RPMI8226 (cell line): ENCODE results near the gene DAD1.
"Not testable (repeated sequence)": the region's sequence is repeated elsewhere in the genome, so short reads cannot be mapped to it uniquely, and the experiment has no call there.

Experiments used
- DNase-seq: peaks from one replicate; pipeline ENCODE4 v3.0.0-alpha.2; 2015

Gene DAD1

DNA sequence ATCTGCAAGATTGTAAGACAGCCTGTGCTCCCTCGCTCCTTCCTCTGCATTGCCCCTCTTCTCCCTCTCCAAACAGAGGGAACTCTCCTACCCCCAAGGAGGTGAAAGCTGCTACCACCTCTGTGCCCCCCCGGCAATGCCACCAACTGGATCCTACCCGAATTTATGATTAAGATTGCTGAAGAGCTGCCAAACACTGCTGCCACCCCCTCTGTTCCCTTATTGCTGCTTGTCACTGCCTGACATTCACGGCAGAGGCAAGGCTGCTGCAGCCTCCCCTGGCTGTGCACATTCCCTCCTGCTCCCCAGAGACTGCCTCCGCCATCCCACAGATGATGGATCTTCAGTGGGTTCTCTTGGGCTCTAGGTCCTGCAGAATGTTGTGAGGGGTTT, 37.4 kb downstream of the DAD1 start:
- DNase-seq: no peak

DNA sequence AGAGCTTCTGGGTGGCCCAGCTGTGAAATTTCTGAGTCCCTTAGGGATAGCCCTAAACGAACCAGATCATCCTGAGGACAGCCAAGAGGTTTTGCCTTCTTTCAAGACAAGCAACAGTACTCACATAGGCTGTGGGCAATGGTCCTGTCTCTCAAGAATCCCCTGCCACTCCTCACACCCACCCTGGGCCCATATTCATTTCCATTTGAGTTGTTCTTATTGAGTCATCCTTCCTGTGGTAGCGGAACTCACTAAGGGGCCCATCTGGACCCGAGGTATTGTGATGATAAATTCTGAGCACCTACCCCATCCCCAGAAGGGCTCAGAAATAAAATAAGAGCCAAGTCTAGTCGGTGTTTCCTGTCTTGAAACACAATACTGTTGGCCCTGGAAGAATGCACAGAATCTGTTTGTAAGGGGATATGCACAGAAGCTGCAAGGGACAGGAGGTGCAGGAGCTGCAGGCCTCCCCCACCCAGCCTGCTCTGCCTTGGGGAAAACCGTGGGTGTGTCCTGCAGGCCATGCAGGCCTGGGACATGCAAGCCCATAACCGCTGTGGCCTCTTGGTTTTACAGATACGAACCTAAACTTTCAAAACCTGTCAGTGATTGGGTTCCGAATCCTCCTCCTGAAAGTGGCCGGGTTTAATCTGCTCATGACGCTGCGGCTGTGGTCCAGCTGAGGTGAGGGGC, 38.9 kb downstream of the DAD1 start:
- no peak for DNase-seq

DNA sequence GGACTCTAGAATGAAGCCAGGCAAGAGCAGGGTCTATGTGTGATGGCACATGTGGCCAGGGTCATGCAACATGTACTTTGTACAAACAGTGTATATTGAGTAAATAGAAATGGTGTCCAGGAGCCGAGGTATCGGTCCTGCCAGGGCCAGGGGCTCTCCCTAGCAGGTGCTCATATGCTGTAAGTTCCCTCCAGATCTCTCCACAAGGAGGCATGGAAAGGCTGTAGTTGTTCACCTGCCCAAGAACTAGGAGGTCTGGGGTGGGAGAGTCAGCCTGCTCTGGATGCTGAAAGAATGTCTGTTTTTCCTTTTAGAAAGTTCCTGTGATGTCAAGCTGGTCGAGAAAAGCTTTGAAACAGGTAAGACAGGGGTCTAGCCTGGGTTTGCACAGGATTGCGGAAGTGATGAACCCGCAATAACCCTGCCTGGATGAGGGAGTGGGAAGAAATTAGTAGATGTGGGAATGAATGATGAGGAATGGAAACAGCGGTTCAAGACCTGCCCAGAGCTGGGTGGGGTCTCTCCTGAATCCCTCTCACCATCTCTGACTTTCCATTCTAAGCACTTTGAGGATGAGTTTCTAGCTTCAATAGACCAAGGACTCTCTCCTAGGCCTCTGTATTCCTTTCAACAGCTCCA, 39.6 kb downstream of the DAD1 start:
- no peak for DNase-seq

DNA sequence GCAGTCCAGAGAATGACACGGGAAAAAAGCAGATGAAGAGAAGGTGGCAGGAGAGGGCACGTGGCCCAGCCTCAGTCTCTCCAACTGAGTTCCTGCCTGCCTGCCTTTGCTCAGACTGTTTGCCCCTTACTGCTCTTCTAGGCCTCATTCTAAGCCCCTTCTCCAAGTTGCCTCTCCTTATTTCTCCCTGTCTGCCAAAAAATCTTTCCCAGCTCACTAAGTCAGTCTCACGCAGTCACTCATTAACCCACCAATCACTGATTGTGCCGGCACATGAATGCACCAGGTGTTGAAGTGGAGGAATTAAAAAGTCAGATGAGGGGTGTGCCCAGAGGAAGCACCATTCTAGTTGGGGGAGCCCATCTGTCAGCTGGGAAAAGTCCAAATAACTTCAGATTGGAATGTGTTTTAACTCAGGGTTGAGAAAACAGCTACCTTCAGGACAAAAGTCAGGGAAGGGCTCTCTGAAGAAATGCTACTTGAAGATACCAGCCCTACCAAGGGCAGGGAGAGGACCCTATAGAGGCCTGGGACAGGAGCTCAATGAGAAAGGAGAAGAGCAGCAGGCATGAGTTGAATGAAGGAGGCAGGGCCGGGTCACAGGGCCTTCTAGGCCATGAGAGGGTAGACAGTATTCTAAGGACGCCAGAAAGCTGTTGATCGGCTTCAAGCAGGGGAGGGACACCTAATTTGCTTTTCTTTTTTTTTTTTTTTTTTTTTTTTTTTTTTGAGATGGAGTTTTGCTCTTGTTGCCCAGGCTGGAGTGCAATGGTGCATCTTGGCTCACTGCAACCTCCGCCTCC, 40.9 kb downstream of the DAD1 start:
- no peak for DNase-seq

DNA sequence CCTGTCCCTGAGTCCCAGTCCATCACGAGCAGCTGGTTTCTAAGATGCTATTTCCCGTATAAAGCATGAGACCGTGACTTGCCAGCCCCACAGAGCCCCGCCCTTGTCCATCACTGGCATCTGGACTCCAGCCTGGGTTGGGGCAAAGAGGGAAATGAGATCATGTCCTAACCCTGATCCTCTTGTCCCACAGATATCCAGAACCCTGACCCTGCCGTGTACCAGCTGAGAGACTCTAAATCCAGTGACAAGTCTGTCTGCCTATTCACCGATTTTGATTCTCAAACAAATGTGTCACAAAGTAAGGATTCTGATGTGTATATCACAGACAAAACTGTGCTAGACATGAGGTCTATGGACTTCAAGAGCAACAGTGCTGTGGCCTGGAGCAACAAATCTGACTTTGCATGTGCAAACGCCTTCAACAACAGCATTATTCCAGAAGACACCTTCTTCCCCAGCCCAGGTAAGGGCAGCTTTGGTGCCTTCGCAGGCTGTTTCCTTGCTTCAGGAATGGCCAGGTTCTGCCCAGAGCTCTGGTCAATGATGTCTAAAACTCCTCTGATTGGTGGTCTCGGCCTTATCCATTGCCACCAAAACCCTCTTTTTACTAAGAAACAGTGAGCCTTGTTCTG, 41.6 kb downstream of the DAD1 start:
- DNase-seq: no peak

DNA sequence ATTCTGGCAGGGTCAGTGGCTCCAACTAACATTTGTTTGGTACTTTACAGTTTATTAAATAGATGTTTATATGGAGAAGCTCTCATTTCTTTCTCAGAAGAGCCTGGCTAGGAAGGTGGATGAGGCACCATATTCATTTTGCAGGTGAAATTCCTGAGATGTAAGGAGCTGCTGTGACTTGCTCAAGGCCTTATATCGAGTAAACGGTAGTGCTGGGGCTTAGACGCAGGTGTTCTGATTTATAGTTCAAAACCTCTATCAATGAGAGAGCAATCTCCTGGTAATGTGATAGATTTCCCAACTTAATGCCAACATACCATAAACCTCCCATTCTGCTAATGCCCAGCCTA, 42.3 kb downstream of the DAD1 start:
- DNase-seq: no peak

DNA sequence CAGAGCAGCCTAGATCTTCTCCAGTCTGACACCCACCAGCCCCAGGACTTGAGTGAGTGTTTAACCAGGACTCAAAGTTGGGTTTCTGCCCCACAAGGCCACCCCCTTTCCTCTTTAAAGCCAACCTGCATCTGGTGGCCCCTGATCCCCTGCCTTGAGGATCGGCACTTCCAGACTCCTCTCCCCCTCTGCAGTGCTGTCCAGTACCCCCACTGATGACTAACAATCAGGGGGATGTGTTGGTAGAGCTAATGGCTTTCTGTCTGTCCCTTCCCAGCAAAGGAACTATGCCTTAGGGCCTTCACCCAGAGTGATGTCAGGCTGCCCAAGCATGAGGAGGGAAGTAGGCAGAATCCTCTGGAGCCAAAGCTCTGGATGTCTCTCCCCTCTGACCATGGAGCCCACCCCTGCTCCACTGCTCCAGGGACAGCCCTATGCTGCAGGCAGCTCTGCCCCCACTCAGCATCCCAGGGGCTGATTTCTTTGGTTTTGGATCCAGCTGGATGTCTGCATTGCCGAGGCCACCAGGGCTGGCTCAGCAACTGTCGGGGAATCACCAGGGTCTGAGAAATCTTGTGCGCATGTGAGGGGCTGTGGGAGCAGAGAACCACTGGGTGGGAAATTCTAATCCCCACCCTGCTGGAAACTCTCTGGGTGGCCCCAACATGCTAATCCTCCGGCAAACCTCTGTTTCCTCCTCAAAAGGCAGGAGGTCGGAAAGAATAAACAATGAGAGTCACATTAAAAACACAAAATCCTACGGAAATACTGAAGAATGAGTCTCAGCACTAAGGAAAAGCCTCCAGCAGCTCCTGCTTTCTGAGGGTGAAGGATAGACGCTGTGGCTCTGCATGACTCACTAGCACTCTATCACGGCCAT, 42.9 kb downstream of the DAD1 start:
- no peak for DNase-seq

DNA sequence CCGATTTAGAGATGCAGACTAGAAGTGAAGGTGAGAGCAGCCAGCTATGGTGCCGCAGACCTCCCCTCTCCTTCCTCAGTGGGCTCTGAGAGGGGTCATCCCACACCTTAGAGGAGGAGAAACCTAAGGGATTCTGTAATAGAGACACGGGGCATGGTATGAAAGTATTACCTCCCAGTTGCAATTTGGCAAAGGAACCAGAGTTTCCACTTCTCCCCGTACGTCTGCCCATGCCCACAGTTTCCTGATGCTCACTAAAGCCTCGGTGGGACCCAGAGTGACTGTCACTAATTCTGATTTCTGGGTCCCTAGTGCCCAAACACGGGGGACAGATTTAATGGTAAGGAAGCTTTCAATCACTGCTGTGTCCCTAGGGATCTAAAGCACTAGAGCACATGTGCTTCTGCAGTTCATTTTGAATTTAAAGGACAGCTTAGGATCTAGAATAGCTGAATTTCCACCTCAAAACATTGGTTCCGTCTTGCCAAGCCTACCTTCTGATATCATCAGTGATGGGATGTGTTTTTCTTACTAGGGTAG, 44.1 kb downstream of the DAD1 start:
- DNase-seq: no peak

DNA sequence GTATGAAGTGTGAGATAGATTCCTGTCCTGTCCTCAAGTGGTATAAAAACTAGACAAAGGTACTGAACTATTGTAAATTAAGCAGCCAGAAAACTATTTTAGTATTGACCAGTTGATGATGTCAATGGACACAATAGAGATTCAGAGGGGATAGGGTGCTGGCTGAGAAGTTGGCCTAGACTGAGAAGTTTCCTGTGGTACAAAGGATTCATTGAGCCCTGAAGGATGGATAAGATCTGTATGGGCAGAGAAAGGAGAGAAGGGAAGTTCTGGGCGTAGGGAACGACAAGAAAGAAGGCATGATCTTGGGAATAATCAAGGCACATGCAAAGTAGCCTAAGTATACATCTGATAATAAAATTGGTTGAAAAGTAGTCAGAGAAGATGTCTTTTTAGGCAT, 44.6 kb downstream of the DAD1 start:
- DNase-seq: no peak

DNA sequence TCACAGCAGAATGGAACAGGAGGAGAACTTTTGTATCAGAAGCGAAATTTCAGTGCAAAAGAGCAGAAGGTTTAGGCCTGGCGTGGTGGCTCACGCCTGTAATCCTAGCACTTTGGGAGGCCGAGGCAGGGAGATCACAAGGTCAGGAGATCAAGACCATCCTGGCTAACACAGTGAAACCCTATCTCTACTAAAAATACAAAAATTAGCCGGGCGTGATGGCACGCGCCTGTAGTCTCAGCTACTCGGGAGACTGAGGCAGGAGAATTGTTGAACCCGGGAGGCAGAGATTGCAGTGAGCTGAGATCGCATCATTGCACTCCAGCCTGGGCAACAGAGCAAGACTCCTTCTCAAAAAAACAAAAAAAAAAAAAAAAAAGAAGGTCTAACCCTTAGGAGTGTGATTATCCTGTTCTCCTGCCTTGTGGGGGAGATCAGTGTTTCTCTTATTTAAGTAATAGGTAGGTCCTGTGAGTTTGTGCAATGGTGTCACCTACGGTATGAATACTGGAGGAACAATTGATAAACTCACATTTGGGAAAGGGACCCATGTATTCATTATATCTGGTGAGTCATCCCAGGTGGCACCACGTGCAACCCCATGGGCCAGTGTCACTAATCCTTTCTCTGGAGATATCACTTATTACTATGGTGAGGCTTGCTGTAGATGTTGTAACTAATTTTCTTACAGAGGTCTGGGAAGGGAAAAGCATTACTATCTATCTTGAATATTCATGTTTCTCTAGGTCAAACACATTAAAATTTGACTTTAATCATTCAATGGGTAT, 45.3 kb downstream of the DAD1 start:
- not testable (repeated sequence) for DNase-seq

DNA sequence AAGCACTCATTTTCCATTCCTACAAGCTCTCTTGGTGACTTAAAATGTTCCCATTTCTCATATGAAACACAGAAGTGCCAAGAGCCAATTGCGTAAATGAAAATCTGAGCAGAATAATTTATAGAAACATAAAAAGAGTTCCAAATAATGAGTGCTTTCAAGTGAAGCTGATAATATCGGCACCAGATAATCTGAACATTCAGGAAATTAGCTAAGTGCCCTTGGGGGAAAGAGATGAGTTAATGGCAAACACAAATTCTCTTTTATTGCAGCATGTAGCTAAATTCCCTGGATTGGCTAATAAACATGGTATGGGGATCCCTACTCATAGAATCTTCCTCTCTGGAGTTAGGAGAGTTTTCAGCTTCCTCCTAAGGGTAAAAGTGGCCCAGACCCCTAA, 46.7 kb downstream of the DAD1 start:
- no peak for DNase-seq

DNA sequence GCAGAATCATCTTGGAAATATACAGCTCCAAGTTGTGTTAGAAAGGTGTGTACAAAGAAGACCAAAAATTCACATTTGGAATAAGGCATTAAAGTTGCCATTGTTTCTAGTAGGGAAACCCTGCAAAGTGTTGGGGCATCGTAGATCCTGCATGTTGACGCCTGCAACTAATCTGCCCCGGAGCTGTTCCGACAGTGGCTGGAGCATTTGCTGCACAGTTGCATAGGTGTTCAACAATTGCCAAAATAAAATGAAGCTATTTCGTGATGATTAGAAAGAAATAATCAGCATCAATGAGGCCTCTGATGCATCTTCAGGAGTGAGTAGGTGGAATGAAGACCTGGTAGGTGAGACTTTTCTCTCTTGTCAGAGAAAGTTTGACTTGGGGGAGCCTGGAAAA, 47.3 kb downstream of the DAD1 start:
- DNase-seq: no peak

DNA sequence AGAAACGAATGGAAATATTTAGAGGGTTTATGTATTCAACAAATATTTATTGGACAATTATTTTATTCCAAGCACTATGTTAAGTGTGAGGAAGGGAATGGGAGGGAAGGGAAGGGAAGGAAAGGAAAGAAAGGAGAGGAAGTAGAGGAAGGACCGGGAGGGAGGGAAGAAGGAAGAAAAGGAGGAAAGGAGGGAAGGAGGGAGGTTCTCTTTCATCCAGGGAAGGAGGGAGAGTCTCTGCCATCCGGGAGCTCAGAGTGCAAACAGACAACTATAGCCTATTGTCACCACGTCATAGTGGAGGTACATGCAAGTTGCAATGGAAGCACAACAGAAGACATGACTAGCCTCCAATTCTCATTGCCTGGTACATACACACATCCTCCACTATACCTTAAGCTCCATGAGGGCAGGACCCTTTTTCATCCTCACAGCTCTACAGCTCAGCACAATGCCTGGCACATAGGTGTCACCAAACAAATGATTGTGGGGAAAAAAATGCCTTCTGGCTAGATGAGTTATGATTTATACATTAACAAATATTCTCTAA, 48.1 kb downstream of the DAD1 start:
- no peak for DNase-seq

DNA sequence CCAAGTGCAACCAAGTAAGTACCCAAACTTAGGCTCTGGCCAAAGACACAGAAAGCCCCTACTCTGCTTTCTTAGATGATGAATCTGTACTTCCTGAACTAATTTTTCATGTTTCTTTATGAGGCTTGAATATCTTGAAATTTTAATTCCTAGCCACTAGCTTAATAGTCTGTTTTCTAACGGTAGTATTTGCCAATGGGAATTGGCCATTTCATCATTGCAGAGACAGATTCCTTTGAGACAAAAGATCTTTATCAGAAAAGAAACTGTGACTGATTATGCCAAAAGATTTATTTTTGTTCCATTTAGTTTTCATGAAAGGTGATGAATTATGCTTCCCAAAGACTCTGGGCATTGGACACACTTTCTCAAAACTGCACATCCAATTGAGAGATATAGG, 48.7 kb downstream of the DAD1 start:
- no peak for DNase-seq

DNA sequence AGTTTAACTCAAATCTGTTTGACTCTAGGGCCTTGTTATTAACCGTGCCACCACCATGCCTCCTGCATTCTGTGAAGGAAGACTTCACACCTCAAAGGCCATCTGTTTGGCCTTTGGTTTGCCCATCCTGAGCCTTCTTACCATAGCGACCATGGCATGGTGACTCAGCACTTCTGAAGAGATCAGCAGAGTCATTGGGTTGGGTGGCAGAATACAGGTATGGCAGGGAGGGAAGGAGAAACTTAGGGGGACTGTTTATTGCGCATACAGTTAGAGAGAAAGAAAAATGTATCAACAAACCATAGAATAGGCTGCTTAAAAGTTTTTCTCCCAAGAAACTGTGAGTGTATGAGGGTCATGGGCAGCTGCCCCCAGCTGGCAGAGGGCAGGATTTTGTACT, 49.2 kb downstream of the DAD1 start:
- DNase-seq: peak; percentile 5

DNA sequence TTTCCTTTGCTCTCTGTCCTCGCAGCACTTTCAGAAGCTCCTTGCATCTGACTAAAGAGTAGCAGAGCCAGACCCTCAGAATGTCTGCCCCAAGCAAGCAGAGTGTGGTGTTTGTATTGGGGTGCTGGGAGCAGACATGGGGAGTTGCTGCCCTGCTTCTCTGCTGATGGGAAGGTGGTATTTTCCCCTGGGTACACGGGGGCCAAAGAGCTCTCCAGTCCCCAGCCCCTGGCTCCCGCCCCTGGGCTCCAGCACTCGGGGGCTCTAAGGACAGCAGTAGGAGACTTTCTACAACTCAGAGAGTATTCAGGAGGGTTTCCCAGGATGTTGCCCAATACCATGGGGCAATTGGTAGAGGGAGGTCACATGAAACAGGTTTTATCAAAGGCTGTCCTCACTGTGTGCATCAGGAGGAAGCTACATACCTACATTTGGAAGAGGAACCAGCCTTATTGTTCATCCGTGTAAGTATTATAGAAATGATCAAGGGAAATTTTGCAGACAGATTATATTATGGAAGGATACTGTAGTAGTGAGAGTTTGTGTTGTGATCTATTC, 50.3 kb downstream of the DAD1 start:
- DNase-seq: no peak

DNA sequence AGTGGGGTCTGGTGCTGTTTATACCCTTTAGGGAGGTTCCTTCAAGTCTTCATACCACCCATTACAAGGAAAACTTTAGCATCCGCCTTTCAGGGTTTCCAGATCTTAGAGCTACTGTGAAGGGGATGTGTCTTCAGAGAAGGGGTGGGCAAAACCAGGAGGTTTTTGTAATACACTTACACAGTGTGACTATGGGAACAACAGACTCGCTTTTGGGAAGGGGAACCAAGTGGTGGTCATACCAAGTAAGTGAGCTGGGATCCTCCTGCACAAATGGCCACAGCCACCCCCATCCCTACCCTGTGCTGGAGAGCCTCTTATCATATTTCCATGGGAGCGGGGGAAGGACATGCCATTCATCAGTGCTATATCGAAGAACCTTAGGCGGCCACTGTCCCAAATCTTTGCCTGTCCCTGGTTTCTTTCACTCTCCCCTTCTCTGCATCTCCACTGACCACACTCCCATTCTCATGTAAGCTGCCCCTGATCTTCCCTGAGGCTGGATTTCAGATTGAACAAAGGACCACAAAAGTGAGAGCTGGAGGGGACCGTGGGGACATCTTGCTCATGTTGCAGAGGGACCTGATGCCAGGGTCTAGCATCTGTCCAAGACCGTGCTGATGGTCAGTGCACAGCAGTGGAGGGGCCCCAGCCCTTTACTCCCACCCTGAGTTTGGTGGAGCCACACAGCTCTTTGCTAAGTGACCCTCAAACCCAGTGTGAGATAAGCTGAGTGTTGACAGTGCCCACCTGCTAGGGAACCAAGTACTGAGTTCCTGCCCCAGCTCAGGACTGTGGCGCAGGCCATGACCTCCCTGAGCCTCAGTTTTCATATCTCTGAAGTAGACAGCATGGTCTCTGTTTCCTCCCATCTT, 51.4 kb downstream of the DAD1 start:
- no peak for DNase-seq

DNA sequence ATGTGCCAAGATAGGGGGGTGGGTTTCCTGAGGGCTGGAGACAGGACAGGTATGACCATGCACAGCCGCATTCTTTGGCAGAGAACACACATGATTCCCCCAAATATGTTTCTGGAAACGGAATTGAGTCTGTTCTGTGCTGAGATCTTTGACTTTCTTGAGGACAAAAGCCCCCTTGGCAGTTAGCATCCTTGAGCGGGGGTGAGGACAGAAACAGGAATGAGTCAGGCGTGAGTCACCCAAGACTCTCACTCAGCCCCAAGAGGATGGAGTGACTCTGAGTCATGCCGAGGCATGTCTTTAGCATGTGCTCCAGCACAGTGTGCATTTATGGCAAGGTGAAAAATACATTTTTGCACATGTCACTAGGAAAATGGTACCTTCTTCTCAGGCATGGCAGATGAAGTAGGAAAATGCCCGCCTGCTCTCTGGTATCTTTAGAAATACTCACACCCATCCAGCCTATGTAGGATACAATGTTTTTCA, 52.1 kb downstream of the DAD1 start:
- DNase-seq: no peak

DNA sequence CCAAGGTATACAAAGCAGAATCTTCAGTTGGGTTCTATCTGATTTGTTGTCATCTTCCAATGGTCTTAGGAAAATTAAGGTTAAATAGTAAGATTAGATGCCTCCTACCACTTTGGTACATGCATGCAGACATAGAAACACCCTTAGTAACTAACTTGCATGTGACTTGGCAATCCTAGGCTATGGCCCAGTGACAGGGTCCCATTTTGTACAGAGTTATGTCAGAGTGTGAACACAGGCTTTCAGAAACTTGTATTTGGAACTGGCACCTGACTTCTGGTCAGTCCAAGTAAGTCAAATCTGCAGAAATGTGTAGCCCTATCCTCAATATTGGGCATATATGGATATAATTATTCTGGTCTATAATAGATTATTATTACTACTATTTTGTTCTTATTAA, 53.1 kb downstream of the DAD1 start:
- DNase-seq: no peak

DNA sequence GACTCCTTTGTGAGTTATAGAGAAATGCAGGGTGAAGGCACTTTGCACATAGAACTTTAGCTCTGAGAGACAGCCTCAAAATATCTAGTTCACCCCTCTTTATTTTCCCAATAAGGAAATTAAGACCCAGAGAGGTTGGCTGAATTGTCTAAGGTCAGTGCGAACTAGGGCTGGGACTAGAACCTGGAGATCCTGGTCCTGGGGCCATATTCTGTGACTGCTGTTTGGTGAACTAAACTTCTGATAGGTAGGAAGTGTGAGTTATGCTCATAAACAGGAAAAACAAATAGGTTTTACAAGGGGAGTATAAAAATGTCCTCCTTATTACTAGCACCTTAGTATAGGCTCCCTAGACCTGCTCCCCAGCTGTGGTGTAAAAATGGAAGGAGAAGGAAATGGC, 53.9 kb downstream of the DAD1 start:
- no peak for DNase-seq
